ENCODE measurements around the gene TMEM232.
"Not testable (repeated sequence)": the region's sequence is repeated elsewhere in the genome, so short reads cannot be mapped to it uniquely, and the experiment has no call there.

The TMEM232 gene

DNA sequence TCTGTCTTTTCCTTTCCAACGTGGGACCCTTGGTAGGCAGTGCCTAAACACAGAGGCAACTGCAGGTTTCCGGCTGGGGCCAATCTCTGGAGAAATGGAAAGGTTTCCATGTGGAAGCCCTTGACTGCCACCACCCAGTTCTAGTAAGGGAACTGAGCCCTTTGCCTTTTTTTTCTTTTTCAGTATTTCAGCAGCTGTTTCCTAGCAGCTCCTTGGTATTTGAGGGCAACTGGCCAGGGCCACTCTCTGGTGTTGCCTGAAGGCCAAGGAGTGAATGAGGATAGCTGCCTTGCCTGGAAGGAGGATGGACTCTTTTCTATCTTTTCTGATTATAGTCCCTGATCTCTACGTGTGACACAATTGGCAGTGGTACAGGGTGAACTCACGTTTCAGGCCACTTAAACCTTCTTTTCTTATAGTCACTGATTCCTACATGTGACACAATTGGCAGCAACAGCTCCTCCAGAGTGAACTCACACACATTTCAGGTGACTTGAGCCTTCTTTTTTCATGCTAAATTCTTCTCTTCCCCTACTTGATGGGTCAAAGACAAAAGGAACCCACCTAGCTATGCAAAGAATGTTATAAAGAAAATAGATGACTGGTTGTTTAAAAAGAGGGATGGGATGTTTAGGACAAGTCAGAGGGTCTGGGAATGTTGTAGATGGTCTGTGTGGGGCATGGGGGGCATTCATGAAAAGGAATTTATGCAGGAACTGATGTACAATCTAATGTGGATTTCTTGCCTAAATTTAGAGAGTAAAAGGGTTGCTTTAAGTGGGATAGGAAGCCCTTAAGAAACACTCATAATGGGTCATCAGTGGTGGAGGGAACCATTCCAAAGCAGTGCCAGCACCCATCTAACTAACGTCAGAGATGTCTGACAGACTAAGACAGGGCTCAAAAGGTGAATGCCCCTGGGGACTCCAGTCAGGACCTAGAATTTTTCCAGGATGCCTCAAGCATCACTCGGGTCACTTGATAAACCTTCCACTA is 190.1 kb downstream of the TMEM232 start:
- no peak for DNase-seq (ENCODE audit: low read depth in 2 of 2, low spot score in 1 of 2)

DNA sequence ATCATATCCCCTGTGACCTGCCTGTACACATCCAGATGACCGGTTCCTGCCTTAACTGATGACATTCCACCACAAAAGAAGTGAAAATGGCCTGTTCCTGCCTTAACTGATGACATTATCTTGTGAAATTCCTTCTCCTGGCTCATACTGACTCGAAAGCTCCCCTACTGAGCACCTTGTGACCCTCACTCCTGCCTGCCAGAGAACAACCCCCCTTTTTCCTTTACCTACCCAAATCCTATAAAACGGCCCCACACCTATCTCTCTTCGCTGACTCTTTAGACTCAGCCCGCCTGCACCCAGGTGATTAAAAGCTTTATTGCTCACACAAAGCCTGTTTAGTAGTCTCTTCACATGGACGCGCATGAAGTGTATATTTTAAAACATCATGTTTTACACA is 191.3 kb downstream of the TMEM232 start:
- DNase-seq (ENCODE audit: low read depth in 2 of 2, low spot score in 1 of 2) = not testable (repeated sequence)

DNA sequence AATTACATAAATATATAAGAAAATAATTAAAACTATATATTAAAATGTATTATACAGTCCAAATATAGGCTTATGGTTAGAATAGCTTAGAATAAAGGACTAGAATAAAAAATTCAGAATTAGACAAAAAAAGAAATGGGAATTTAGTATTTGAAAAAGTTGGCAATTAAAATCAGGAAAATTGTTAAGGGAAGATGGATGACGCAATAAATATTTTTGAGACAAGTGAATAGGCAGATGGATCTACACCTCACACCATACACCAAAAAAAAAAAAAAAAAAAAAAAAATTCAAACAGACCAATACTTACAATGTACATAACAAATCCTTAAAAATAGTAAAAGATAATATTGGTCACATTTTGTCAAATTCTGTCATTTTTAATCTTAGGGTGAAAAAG is 200.7 kb downstream of the TMEM232 start:
- DNase-seq (ENCODE audit: low read depth in 2 of 2, low spot score in 1 of 2) = no peak

DNA sequence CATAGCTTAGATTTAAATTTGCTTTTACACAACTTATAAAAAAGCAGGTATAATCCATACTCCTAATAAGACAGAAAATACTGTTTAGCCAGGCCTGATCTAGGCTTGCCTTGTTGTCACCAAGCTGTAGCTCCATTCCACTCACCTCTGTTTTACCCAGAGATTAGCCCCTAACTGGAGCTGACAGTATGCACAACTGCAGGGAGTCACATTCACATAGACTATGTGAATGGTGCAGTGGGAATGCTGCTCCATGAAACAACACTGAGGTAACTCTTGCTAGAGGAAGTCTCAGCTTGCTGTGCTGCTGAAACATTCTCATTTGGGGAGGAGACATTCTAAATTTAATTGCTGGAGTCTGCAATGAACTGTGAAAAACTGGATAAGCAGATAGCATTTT is 209.1 kb downstream of the TMEM232 start:
- no peak for DNase-seq (ENCODE audit: low read depth in 2 of 2, low spot score in 1 of 2)

DNA sequence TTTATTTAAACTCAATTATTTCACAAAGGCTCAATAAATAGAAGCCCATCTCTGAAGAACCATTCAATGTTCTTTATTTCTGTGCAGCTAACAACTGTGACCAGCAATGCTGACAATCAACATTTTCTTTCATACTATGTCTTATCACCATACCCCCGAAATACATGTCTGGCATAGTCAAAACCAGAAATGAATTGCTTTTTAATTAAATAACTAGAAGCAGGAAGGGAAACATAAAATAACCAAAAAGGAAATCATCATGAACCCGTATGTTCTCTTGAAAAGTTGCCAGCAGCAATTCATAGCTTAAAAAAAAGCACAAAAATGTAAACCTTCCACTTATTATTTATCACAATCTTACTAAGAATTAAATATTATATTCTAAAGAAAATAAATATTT is 212.4 kb downstream of the TMEM232 start:
- DNase-seq (ENCODE audit: low read depth in 2 of 2, low spot score in 1 of 2) = no peak

DNA sequence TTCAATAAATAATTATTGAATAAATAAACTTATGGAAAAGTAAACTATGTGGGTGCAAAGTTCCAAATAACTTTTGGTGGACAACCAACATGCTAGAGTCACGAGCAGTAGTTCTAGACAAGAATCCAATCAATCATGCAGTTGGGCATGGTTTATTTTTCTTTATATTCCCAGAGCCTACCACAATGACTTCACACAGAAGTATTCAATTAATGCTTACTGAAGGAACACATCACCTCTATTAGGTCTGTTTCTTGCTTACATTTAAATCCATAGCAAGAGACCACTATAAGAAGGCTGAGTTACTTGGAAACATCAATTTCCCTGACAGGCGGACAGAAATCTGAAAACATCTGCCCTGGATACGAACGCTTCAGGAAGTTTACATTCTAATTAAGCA is 214.2 kb downstream of the TMEM232 start:
- no peak for DNase-seq (ENCODE audit: low read depth in 2 of 2, low spot score in 1 of 2)

DNA sequence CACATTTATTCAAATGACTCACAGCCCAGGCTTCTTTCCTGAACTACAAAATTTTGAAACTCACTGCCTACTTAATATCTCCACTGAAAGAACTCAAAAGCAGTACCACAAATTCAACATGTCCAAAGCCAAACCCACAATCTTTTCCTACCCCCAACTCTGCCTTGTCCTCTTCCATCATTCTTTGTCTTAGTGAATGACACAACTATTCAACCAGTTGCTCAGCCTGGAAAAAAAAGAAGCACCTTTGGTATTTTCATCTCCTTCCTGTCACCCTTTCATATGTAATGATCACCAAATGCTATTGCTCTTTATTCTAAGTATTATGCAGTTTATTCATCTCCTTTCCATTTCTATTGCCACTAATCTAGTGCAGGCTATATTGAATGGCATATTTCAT is 216.3 kb downstream of the TMEM232 start:
- no peak for DNase-seq (ENCODE audit: low read depth in 2 of 2, low spot score in 1 of 2)

DNA sequence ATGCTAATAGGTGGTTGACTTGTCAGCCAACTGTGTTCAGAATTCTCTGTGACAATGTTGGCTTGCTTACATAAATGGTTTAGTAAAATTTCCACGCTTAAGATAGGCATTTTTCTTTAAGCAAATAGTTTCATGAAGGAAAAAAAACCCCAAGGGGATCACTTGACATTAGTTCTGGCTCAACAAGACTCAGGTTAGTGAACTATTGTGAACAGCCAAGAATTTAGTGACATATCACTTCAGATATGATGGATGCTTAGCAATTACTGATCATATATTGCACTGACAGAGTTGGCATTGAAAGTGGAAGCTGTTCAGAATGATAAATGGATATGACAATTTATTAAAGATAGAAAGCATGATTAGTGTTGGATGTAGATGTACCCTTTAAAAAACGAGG is 218.5 kb downstream of the TMEM232 start:
- DNase-seq (ENCODE audit: low read depth in 2 of 2, low spot score in 1 of 2) = no peak

DNA sequence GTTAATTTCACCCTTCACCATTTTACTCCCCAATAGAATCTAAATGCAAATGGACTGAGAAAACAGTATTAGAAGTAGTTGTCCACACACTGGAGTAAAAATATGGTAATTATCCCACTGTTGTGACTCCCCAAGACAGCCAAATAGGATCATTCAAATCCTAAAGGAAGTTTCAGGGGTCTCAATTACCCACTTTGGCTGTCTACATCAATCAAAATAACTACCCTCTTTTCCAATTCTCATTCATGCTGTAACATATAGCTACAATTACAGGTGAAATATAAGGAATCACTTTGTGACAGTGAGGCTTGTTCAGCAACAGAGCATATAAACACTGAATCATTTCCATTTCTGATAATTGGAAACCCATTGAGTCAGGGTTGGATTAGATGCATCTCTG is 220.1 kb downstream of the TMEM232 start:
- no peak for DNase-seq (ENCODE audit: low read depth in 2 of 2, low spot score in 1 of 2)

DNA sequence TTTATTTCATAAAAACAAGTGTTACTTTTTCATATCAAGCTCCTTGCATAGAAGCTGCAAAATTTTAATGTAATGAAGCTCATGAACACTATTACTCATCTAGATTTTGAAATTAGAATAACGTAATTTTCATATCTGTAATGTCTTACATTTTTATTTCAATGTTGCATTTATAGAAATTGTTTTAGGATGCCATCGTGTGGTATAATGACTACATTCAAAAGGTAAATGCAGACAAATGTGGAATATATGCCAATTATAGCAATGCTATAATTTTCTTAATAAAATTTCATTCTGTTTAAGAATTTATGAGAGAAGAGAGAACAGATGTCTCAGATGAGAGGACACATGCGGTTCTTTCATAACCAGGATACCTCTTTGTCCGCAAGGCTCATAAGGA is 230.2 kb downstream of the TMEM232 start:
- DNase-seq (ENCODE audit: low read depth in 2 of 2, low spot score in 1 of 2) = no peak

DNA sequence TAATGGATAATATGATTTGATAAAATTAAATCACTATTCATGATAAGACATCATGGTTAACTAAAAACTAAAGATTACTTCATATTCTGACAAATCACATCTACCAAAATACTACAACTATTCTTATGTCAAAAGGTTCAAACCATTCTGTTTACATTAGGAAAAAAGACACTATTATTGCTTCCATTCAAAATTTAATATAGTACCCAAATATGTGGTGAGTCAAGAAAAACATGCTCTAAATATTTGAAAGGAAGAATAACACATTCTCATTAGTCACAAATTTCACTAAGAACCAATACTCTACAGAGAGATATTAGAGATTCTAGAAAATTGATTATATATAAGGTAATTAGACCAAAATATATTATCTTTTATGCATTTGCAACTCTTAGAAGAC is 234.0 kb downstream of the TMEM232 start:
- DNase-seq (ENCODE audit: low read depth in 2 of 2, low spot score in 1 of 2) = no peak

DNA sequence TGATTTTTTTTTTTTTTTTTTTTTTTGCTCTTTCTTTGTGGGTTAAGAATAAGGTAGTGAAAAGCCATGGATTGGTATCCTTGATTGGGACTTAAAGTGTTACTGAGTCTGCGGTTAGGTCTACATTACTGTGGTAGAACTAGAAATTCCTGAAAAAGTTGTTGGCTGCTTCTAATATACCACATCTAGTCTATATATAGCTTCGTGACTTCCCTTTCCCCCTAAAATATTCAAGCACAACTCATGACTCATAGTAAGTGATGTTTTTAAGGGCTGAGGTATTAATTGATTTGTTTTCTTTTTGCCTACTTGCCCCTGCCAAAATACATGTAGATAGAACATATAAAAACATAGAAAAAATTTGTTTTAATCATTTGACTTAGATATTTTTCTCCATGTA is 247.6 kb downstream of the TMEM232 start:
- no peak for DNase-seq (ENCODE audit: low read depth in 2 of 2, low spot score in 1 of 2)

DNA sequence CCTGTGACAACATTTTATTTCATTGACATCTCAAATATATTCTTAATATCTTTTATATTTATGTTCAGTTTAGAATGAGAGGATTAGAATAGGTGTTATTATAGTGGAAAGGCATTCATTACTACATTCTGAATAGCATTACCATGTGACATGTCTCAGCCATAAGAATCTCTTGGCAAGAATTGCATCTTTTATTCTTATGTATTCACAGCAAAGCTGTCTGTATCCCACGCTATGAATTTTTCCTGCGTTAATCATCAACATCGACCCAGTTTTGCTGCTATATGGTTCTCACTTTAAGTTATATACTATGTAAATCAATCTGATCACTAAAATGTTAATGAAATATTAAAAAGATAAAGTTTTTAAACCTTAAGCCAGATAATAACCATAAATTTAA is 248.6 kb downstream of the TMEM232 start:
- DNase-seq (ENCODE audit: low read depth in 2 of 2, low spot score in 1 of 2) = no peak

DNA sequence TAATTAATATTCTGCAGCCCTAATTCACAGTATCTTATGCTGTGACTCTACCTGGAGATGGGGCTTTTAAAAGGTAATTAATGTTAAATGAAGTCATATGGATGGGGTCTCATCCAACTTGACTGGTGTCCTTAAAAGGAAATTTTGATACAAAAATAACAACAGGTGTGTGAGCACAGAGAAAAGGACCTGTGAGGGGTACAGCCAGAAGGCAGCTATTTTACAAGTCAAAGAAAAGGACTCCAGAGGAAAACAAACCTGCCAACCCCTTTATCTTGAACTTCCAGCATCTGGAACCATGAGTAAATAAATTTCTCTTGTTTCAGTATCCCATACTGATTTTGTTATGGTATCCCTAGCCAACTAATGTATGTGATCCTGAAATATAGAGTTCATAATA is 250.3 kb downstream of the TMEM232 start:
- DNase-seq (ENCODE audit: low read depth in 2 of 2, low spot score in 1 of 2) = no peak

DNA sequence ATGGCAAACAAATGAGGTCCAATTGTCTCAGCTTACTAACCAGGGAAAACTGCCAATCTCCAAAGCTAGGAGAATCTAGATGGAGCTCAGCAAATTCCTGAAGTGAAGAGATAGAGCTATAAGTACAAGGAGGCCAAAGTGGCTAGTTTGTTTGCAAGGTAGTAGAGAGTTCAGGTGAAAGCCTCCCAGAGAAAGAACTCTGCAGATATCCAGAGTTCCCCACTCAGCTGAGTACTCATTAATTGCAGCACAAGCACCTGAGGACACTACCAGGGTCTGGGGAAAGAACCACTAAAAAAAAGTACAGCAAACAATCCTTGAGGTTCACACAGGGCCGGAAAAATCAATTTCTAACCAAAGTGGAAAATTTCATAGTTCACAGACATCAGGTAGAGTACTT is 250.9 kb downstream of the TMEM232 start:
- DNase-seq (ENCODE audit: low read depth in 2 of 2, low spot score in 1 of 2) = no peak

DNA sequence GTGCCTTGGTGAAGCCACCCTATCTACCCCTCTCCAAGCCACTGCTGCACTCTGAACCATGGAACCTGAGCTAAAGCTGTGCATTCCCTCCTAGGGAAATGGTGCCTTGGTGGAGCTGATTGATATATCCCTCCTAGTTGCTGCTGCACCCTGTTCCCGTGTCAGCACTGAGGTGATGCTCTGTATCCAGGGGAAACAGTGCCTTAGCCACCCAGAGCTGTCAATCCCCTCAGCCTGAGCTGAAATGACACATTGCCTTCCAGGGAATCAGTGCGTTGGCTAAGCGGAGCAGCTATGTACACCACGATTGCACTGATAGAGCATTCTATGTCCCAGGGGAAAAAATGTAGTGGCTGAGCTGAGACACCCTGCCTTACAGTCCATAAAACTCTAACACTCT is 257.0 kb downstream of the TMEM232 start:
- DNase-seq (ENCODE audit: low read depth in 2 of 2, low spot score in 1 of 2) = no peak

DNA sequence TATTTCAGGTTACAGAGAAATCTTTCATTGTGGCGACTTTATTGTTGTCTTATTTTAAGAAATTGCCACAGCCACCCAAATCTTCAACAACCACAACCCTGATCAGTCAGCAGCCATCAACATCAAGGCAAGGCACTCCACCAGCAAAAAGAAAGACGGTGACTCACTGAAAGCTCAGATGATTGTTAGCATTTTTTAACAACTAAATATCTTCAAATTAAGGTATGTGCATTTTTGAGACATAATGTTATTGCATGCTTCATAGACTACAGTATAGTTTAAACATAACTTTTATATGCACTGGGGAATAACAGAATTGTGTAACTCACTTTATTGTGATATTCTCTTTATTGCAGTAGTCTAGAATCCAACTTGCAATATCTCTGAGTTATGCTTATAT is 263.4 kb downstream of the TMEM232 start:
- no peak for DNase-seq (ENCODE audit: low read depth in 2 of 2, low spot score in 1 of 2)

DNA sequence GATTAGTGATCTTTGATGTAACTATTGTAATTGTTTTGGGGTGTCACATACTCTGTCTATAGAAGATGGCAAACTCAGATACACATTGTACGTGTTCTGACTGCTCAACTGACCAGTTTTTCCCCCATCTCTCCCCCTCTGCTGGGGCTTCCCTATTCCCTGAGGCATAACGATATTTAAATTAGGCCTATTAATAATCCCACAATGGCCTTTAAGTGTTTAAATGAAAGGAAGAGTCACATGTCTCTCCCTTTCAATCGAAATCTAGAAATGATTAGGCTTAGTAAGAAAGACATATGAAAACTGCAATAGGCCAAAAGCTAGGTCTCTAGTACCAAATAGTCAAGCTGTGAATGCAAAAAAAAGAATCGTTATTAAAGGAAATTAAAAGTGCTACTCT is 265.6 kb downstream of the TMEM232 start:
- DNase-seq (ENCODE audit: low read depth in 2 of 2, low spot score in 1 of 2) = no peak

DNA sequence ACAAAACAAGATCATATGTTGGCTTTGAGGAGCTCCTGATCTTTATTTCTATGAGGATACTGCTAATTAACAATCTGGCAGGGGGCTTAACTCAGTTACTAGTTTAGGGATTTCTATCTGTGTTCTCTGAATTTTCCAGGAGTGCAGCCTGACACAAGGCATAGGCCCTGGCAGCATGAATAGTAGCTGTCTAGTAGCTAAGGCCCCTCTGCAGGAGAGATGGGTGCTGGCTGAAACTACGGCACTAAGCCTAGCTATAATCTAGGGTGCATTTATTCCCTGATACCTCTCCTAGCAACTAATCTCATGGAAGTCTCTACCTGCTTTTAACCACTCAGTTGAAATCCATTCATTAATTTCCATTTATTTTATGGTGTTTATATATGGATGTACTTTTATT is 268.2 kb downstream of the TMEM232 start:
- DNase-seq (ENCODE audit: low read depth in 2 of 2, low spot score in 1 of 2) = no peak

DNA sequence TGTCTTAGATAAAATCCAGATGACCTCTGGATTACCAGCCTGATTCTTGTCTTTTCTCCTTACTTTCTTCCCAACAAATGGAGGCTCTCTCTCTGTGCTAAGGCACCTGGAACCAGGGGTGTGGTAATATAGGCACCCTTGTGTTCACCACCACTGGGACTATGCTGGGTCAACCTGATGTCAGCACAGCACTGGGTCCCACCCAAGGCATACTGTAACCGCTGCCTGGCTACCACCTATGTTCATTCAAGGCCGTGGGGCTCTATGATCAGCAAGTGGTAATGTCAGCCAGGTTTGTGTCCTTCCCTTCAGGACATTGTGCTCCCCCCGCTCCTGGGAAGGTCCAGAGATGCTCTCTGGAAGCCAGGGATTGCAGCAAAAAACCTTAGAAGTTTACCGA is 283.6 kb downstream of the TMEM232 start:
- no peak for DNase-seq (ENCODE audit: low read depth in 2 of 2, low spot score in 1 of 2)

DNA sequence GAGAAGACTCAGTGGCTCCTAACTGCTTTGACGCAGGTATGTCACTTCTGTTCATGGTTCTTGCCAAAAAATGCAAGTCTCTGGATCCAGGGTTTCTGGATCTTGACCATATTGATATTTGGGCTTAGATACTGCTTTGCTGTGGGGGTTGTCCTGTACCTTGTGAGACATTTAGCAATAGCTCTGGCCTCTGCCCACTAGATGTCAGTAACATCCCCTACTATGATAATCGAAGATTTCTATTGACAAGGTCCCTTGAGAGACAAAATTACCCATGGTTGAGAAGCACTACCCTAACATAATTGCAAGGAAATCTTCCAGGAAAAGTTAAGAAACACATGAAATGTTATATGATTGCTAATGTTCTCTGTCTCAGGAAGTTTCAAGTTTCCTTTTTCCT is 285.4 kb downstream of the TMEM232 start:
- DNase-seq (ENCODE audit: low read depth in 2 of 2, low spot score in 1 of 2) = no peak

DNA sequence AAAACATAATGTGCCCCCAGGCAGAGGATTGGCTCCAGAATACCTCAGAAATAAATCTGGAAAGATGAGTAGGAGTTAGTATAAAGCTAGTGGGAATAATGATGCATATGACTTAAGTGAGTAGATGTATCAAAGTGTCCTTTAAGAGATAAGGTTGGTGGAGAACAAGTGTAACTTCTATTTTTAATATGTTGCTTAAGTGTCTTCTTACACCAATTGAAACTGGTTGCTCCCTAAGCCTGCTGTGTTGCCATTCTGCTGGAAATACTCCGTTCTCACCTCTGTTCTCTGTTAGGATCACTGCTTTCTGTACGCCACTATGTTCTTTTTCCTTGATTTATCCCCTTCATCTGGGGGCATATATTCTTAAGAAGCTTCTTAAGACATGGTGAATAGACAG is 286.4 kb downstream of the TMEM232 start:
- DNase-seq (ENCODE audit: low read depth in 2 of 2, low spot score in 1 of 2) = no peak

DNA sequence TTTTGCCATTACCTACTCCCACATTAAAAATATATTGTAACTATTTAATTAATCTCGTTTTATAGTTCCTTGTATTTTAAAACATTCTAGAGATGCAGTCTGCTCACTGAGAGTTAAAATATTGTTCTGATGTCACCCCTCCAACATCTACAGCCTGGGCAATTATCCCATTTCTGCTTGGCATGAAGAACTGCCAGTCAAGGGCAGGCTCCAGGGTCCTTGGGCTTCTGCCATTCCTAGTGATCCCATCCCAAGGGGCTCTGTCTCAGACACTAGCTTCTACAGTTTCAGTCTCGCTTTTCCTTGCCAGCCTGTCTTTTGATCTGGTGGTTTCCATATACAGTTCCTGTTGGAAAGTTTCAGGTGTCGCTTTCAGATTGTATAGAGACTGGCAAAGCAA is 287.2 kb downstream of the TMEM232 start:
- DNase-seq (ENCODE audit: low read depth in 2 of 2, low spot score in 1 of 2) = no peak

All from stimulated activated CD8-positive, alpha-beta memory T cell treated with anti-CD3 and anti-CD28 coated beads, Interleukin-4, amount 100 ng/mL, for 4 hours (primary cell).